ENCODE data around the gene FAM200C. TPM values are rescaled to one million over a fixed set of nuclear protein-coding genes. Genes with fewer than 3 reads are reported as not detected.

FAM200C gene
- total RNA-seq, 3 donors from 2014 or later (not counting 1 experiment from before 2014, with no cell fraction given): 0.28 to 0.57 (median 0.33) TPM

- Histone ChIP-seq H3K36me3 (ENCODE audit: control insufficient read depth, insufficient read depth, low read length) (no peaks in the 10 kb centered on the region), H3K27ac (ENCODE audit: low read length) (no peak overlapping the region), H3K4me1 (ENCODE audit: control insufficient read depth, insufficient read depth, low read length) (peaks cover 18% of the 10 kb centered on the region), H3K27me3 (ENCODE audit: control insufficient read depth, insufficient read depth, low read length) (no peaks in the 10 kb centered on the region), H3K4me3 (ENCODE audit: low read length) (no peak overlapping the region), H3K9me3 (ENCODE audit: control insufficient read depth, insufficient read depth, low read length) (no peaks in the 10 kb centered on the region)
- ATAC-seq (no peak), DNase-seq (no peak)
- H3K27me3 Mint-ChIP-seq (ENCODE audit: low read depth in 2 of 2): peaks cover 3 to 7% of the 10 kb centered on the region in 2 donors
- peaks cover 13 to 17% of the 10 kb centered on the region in 2 donors for H3K4me1 Mint-ChIP-seq
- H3K4me3 Mint-ChIP-seq: no peak overlapping the region
- intact Hi-C loops (cut with micrococcal nuclease): loop anchor here (10.0 kb wide), 1 partner anchor 1123 kb away; no protein-coding TSS in a partner anchor
- 8% methylated on average over 1 of the region's 1 CpG for WGBS (ENCODE audit: insufficient coverage)
- H3K36me3 Mint-ChIP-seq: no peaks in the 10 kb centered on the region
- H3K9me3 Mint-ChIP-seq: no peaks in the 10 kb centered on the region
- no peak for TF ChIP-seq CTCF (IDR thresholded peaks at IDR 0.05)
- no peak overlapping the region for H3K27ac Mint-ChIP-seq
These were observed 41.5 kb upstream of the FAM200C start for GRCh38 chr5:160441311-160441781.

GRCh38 chr5:160439205-160439600 is 39.3 kb upstream of the FAM200C start:
- no peaks in the 10 kb centered on the region for H3K9me3 ChIP-seq (ENCODE audit: control insufficient read depth, insufficient read depth, low read length)
- peak overlapping the region; percentile 82 to 88 for H3K27ac Mint-ChIP-seq
- peaks cover 18% of the 10 kb centered on the region for H3K4me1 ChIP-seq (ENCODE audit: control insufficient read depth, insufficient read depth, low read length)
- 0% methylated on average over 11 of the region's 11 CpGs for WGBS (ENCODE audit: insufficient coverage)
- no peaks in the 10 kb centered on the region for H3K36me3 Mint-ChIP-seq
- peaks cover 13 to 17% of the 10 kb centered on the region in 2 donors for H3K4me1 Mint-ChIP-seq
- H3K4me3 ChIP-seq (ENCODE audit: low read length): peak overlapping the region; percentile 55
- peak overlapping the region; percentile 52 for H3K27ac ChIP-seq (ENCODE audit: low read length)
- TF ChIP-seq CTCF (IDR thresholded peaks at IDR 0.05): peak; percentile 80
- H3K4me3 Mint-ChIP-seq: peak overlapping the region; percentile 92
- H3K27me3 ChIP-seq (ENCODE audit: control insufficient read depth, insufficient read depth, low read length): no peaks in the 10 kb centered on the region
- H3K36me3 ChIP-seq (ENCODE audit: control insufficient read depth, insufficient read depth, low read length): no peaks in the 10 kb centered on the region
- peaks cover 10 to 19% of the 10 kb centered on the region in 2 donors for H3K27me3 Mint-ChIP-seq (ENCODE audit: low read depth in 2 of 2)
- no peaks in the 10 kb centered on the region for H3K9me3 Mint-ChIP-seq
- peak; percentile 89 to 94 for DNase-seq
- intact Hi-C loops (cut with micrococcal nuclease): loop anchor here (1.0 kb wide), 1 partner anchor 29 kb away; no protein-coding TSS in a partner anchor
- peak; percentile 85 to 91 (median 87) for ATAC-seq

- peak; percentile 65 for TF ChIP-seq CTCF (IDR thresholded peaks at IDR 0.05)
- Histone ChIP-seq H3K9me3 (ENCODE audit: control insufficient read depth, insufficient read depth, low read length) (no peaks in the 10 kb centered on the region), H3K36me3 (ENCODE audit: control insufficient read depth, insufficient read depth, low read length) (no peaks in the 10 kb centered on the region), H3K4me3 (ENCODE audit: low read length) (peak overlapping the region; percentile 55), H3K27ac (ENCODE audit: low read length) (peak overlapping the region; percentile 52), H3K4me1 (ENCODE audit: control insufficient read depth, insufficient read depth, low read length) (peaks cover 18% of the 10 kb centered on the region), H3K27me3 (ENCODE audit: control insufficient read depth, insufficient read depth, low read length) (no peaks in the 10 kb centered on the region)
- peak; percentile 37 to 84 for DNase-seq
- peak overlapping the region; percentile 82 to 88 for H3K27ac Mint-ChIP-seq
- H3K36me3 Mint-ChIP-seq: no peaks in the 10 kb centered on the region
- under 1% methylated on average over 13 of the region's 18 CpGs for WGBS (ENCODE audit: insufficient coverage)
- peaks cover 13 to 17% of the 10 kb centered on the region in 2 donors for H3K4me1 Mint-ChIP-seq
- peaks cover 10 to 19% of the 10 kb centered on the region in 2 donors for H3K27me3 Mint-ChIP-seq (ENCODE audit: low read depth in 2 of 2)
- peak; percentile 68 to 77 (median 71) for ATAC-seq
- H3K4me3 Mint-ChIP-seq: peak overlapping the region; percentile 92
- no peaks in the 10 kb centered on the region for H3K9me3 Mint-ChIP-seq
- intact Hi-C loops (cut with micrococcal nuclease): loop anchor here (1.0 kb wide), 2 partner anchors 30 to 70 kb away; no protein-coding TSS in a partner anchor
These were observed 38.7 kb upstream of the FAM200C start for GRCh38 chr5:160438316-160439204.
